GM23338 (cell line): ENCODE measurements around the gene MKNK2. TPM values are rescaled to one million over a fixed set of nuclear protein-coding genes. Genes with fewer than 3 reads are reported as not detected.

Experiments used
- ATAC-seq: fragments of 200-7000 bp; cut with Tn5 transposase; 3 replicates; pipeline ENCODE4 v1.9.1; 2020
- DNase-seq: peaks from one replicate; pipeline ENCODE4 v3.0.0-alpha.2; 2015; ENCODE audit warnings: low spot score
- H2AFZ ChIP-seq: fragments of 200-600 bp; sonication (generic); 2 replicates; pipeline ENCODE4 v1.8.0; 2016; ENCODE audit warnings: antibody characterized with exemption, mild to moderate bottlenecking, moderate library complexity
- H3F3A ChIP-seq: fragments of 200-600 bp; sonication (generic); replicated peaks from 2 replicates; pipeline ENCODE4 v1.8.0; 2017; ENCODE audit warnings: antibody characterized with exemption, mixed run types, low read depth
- H3K27ac ChIP-seq: fragments of 200-600 bp; sonication (generic); 2 replicates; pipeline ENCODE4 v1.6.1; 2016; ENCODE audit warnings: low read depth
- H3K27me3 ChIP-seq: fragments of 200-600 bp; sonication (generic); 2 replicates; pipeline ENCODE4 v1.8.0; 2016; ENCODE audit warnings: mild to moderate bottlenecking, mixed run types, moderate library complexity; ENCODE audit not compliant: insufficient read depth
- H3K36me3 ChIP-seq: fragments of 200-600 bp; sonication (generic); 2 replicates; pipeline ENCODE4 v1.8.0; 2016; ENCODE audit warnings: mild to moderate bottlenecking; ENCODE audit not compliant: insufficient read depth
- H3K4me1 ChIP-seq: fragments of 200-600 bp; sonication (generic); 2 replicates; pipeline ENCODE4 v1.8.0; 2016; ENCODE audit warnings: mild to moderate bottlenecking, moderate library complexity; ENCODE audit not compliant: insufficient read depth
- H3K4me2 ChIP-seq: fragments of 200-600 bp; sonication (generic); 2 replicates; pipeline ENCODE4 v1.7.1; 2017; ENCODE audit warnings: mixed run types
- H3K4me3 ChIP-seq: fragments of 200-600 bp; sonication (generic); 2 replicates; pipeline ENCODE4 v1.6.1; 2016; ENCODE audit warnings: mixed run types
- H3K79me2 ChIP-seq: fragments of 200-600 bp; sonication (generic); replicated peaks from 2 replicates; pipeline ENCODE4 v1.8.0; 2017; ENCODE audit warnings: mild to moderate bottlenecking; ENCODE audit not compliant: insufficient read depth
- H3K9me2 ChIP-seq: fragments of 200-600 bp; sonication (generic); 2 replicates; pipeline ENCODE4 v1.8.0; 2017; ENCODE audit not compliant: insufficient read depth
- H4K20me1 ChIP-seq: fragments of 200-600 bp; sonication (generic); replicated peaks from 2 replicates; pipeline ENCODE4 v1.8.0; 2017; ENCODE audit warnings: mild to moderate bottlenecking; ENCODE audit not compliant: insufficient read depth
- H3K27ac Mint-ChIP-seq: 2 replicates; pipeline ENCODE4 v1.8.0; 2020; ENCODE audit warnings: inconsistent platforms, mild to moderate bottlenecking, moderate library complexity, mixed read lengths
- H3K27me3 Mint-ChIP-seq: 3 replicates; pipeline ENCODE4 v1.8.0; 2022; ENCODE audit warnings: low read depth, mild to moderate bottlenecking, moderate library complexity, mixed read lengths, inconsistent platforms; ENCODE audit not compliant: insufficient read depth, poor library complexity
- H3K36me3 Mint-ChIP-seq: 3 replicates; pipeline ENCODE4 v1.8.0; 2021; ENCODE audit warnings: low read depth, mild to moderate bottlenecking, inconsistent platforms, moderate library complexity, mixed read lengths
- H3K4me1 Mint-ChIP-seq: 3 replicates; pipeline ENCODE4 v1.8.0; 2020; ENCODE audit warnings: mild to moderate bottlenecking, inconsistent platforms, mixed read lengths
- H3K4me3 Mint-ChIP-seq: 3 replicates; pipeline ENCODE4 v1.8.0; 2021; ENCODE audit warnings: moderate library complexity, mild to moderate bottlenecking, inconsistent platforms, mixed read lengths
- H3K9me3 Mint-ChIP-seq: 3 replicates; pipeline ENCODE4 v1.8.0; 2020; ENCODE audit warnings: moderate library complexity, mild to moderate bottlenecking, inconsistent platforms, mixed read lengths
- CREB1 ChIP-seq: fragments of 250-450 bp; sonication (Bioruptor Pico); IDR thresholded peaks from 2 replicates; pipeline ENCODE4 v1.5.0; 2020; ENCODE audit warnings: low read depth, mild to moderate bottlenecking, moderate library complexity
- CTCF ChIP-seq, 2 experiments: fragments of 200-600 bp in 1 of 2; sonication (generic) in 1 of 2; conservative IDR thresholded peaks; 2 replicates each; pipeline versions ENCODE4 v1.5.1 to v1.6.1; 2016 to 2017; ENCODE audit warnings: antibody characterized with exemption in 2 of 2, low read depth in 2 of 2, mild to moderate bottlenecking in 2 of 2, moderate library complexity in 1 of 2
- ETS1 ChIP-seq: IDR thresholded peaks from 2 replicates; pipeline ENCODE4 v1.6.1; 2016; ENCODE audit warnings: antibody characterized with exemption
- EZH2 ChIP-seq: fragments of 200-600 bp; sonication (generic); IDR thresholded peaks from one replicate; pipeline ENCODE4 v1.8.0; 2017; ENCODE audit warnings: antibody characterized with exemption, mild to moderate bottlenecking, low read depth; ENCODE audit not compliant: unreplicated experiment
- EZH2phosphoT487 ChIP-seq: fragments of 200-600 bp; sonication (generic); IDR thresholded peaks from one replicate; pipeline ENCODE4 v1.8.1; 2018; ENCODE audit warnings: antibody characterized with exemption; ENCODE audit not compliant: unreplicated experiment
- JUNB ChIP-seq: IDR thresholded peaks from one replicate; pipeline ENCODE4 v1.6.1; 2016; ENCODE audit warnings: antibody characterized with exemption; ENCODE audit not compliant: unreplicated experiment
- POLR2AphosphoS5 ChIP-seq: IDR thresholded peaks from 2 replicates; pipeline ENCODE4 v1.6.1; 2016; ENCODE audit warnings: antibody characterized with exemption, low read depth
- REST ChIP-seq: IDR thresholded peaks from one replicate; pipeline ENCODE4 v1.6.1; 2018; ENCODE audit warnings: antibody characterized with exemption; ENCODE audit not compliant: unreplicated experiment
- ZNF331 ChIP-seq: fragments of 250-450 bp; sonication (Bioruptor Pico); IDR thresholded peaks from 2 replicates; pipeline ENCODE4 v1.5.0; 2020; ENCODE audit warnings: low read depth, mild to moderate bottlenecking, moderate library complexity
- polyA plus RNA-seq: library from polyadenylated mRNA; unstranded; fragments of >200 nt; fragmentation: Nextera tagmentation; extraction: Ambion mirVana; gene quantifications from 2 replicates; pipeline ENCODE4 v1.2.1, GENCODE V29; 2016
- total RNA-seq: library from RNA; depleted of rRNA; stranded (reverse); fragments of >200 nt; shearing (Covaris generic); gene quantifications from 2 replicates; pipeline ENCODE4 v1.2.3, GENCODE V29; 2014

The MKNK2 gene
- total and polyA plus RNA-seq, 2 experiments from 2014 or later = 71.0 to 159 TPM

GRCh38 chr19:2084993-2085720 lies 34.1 kb upstream of the MKNK2 start:
- no peaks in the 10 kb centered on the region for H3K36me3 ChIP-seq
- no peak overlapping the region for H2AFZ ChIP-seq
- no peak overlapping the region for H3K4me3 Mint-ChIP-seq
- DNase-seq (no peak), ATAC-seq (no peak)
- H3K4me1 Mint-ChIP-seq = peaks cover 13% of the 10 kb centered on the region
- H3K4me3 ChIP-seq = no peak overlapping the region
- H4K20me1 ChIP-seq = no peaks in the 10 kb centered on the region
- peaks cover 5% of the 10 kb centered on the region; the same call in 1 of the 2 replicates for H3K4me1 ChIP-seq
- no peaks in the 10 kb centered on the region for H3K9me3 Mint-ChIP-seq
- H3K9me2 ChIP-seq = no peaks in the 10 kb centered on the region
- H3K79me2 ChIP-seq = no peaks in the 10 kb centered on the region
- peaks cover 3% of the 10 kb centered on the region; the same call in 1 of the 2 replicates for H3F3A ChIP-seq
- H3K27me3 ChIP-seq = no peaks in the 10 kb centered on the region
- H3K27ac ChIP-seq = 0 out of 2 replicates have a peak overlapping the region, but pooled peaks have one; percentile 55
- H3K36me3 Mint-ChIP-seq = no peaks in the 10 kb centered on the region
- TF ChIP-seq CREB1 (CRISPR knock-in tag) (no peak), JUNB (no peak), ZNF331 (no peak), POLR2AphosphoS5 (no peak), EZH2phosphoT487 (no peak)
- H3K27ac Mint-ChIP-seq = peak overlapping the region; percentile 62; the same call in 1 of the 2 replicates
- H3K4me2 ChIP-seq = no peak overlapping the region
- peaks cover 1% of the 10 kb centered on the region for H3K27me3 Mint-ChIP-seq

GRCh38 chr19:2083174-2083854 lies 32.3 kb upstream of the MKNK2 start:
- Histone ChIP-seq H3K4me3 (no peak overlapping the region), H3K9me2 (no peaks in the 10 kb centered on the region), H3K27ac (no peak overlapping the region), H3K4me2 (no peak overlapping the region), H4K20me1 (no peaks in the 10 kb centered on the region), H3K79me2 (no peaks in the 10 kb centered on the region), H3K4me1 (no peaks in the 10 kb centered on the region), H2AFZ (no peak overlapping the region), H3K36me3 (no peaks in the 10 kb centered on the region), H3F3A (peaks cover 3% of the 10 kb centered on the region; the same call in 1 of the 2 replicates), H3K27me3 (no peaks in the 10 kb centered on the region)
- ATAC-seq (no peak), DNase-seq (no peak)
- Mint-ChIP-seq H3K27ac (no peak overlapping the region), H3K36me3 (no peaks in the 10 kb centered on the region), H3K4me3 (no peak overlapping the region), H3K27me3 (peaks cover 4% of the 10 kb centered on the region), H3K4me1 (peaks cover 4% of the 10 kb centered on the region; the same call in 1 of the 3 replicates), H3K9me3 (no peaks in the 10 kb centered on the region)
- no peak for TF ChIP-seq REST
- TF ChIP-seq JUNB = no peak
- TF ChIP-seq ETS1 = no peak
- no peak for TF ChIP-seq CTCF (conservative IDR thresholded peaks at IDR 0.05; ENCODE audit: low read depth in 2 of 2)
- no peak for TF ChIP-seq EZH2
